ENCODE results near the gene CAST. TPM values are rescaled to one million over a fixed set of nuclear protein-coding genes. Genes with fewer than 3 reads are reported as not detected.

The CAST gene
- total RNA-seq, 2 donors from 2014 or later: 33.5 to 36.2 TPM

DNA sequence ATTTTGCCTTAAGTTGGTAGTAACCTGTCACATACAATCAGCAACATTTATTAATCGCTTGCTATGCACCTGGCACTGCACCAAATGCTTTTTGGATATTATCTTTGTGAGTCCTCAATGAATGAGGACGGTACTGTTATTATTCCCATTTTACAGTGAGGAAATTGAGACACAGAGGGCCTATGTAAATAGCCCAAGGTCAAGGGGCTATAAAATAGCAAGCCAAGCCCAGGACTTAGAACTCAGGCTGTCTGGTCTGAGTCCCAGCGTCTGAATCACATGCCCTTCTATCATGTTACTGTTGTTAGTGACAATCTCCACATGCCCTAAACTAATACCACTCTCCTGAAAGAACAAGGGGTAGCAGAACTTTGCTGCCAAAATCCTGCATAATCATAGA lies 85.5 kb downstream of the CAST start:
- no peaks in the 10 kb centered on the region for H3K36me3 ChIP-seq (ENCODE audit: control insufficient read depth, insufficient read depth, low read length)
- Mint-ChIP-seq H3K4me3 (no peak overlapping the region), H3K27ac (no peak overlapping the region), H3K27me3 (ENCODE audit: insufficient read depth) (no peaks in the 10 kb centered on the region), H3K9me3 (no peaks in the 10 kb centered on the region), H3K36me3 (ENCODE audit: low read depth) (peaks cover 9% of the 10 kb centered on the region), H3K4me1 (no peaks in the 10 kb centered on the region)
- H3K4me3 ChIP-seq (ENCODE audit: low read length): no peak overlapping the region
- TF ChIP-seq, protein P1, sequence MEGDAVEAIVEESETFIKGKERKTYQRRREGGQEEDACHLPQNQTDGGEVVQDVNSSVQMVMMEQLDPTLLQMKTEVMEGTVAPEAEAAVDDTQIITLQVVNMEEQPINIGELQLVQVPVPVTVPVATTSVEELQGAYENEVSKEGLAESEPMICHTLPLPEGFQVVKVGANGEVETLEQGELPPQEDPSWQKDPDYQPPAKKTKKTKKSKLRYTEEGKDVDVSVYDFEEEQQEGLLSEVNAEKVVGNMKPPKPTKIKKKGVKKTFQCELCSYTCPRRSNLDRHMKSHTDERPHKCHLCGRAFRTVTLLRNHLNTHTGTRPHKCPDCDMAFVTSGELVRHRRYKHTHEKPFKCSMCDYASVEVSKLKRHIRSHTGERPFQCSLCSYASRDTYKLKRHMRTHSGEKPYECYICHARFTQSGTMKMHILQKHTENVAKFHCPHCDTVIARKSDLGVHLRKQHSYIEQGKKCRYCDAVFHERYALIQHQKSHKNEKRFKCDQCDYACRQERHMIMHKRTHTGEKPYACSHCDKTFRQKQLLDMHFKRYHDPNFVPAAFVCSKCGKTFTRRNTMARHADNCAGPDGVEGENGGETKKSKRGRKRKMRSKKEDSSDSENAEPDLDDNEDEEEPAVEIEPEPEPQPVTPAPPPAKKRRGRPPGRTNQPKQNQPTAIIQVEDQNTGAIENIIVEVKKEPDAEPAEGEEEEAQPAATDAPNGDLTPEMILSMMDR (conservative IDR thresholded peaks at IDR 0.05): no peak
- peaks cover 3% of the 10 kb centered on the region for H3K4me1 ChIP-seq (ENCODE audit: control insufficient read depth, insufficient read depth, low read length)
- no peak overlapping the region for H3K9ac ChIP-seq (ENCODE audit: extremely low read depth, low read length, poor library complexity, severe bottlenecking)
- no peak for DNase-seq
- H3K9me3 ChIP-seq (ENCODE audit: control insufficient read depth, low read length): no peaks in the 10 kb centered on the region
- WGBS, 2 experiments (ENCODE audit: insufficient coverage in 1 of 2, insufficient read length in 1 of 2): 92% methylated on average over 2 to 3 of the region's 3 CpGs
- no peaks in the 10 kb centered on the region for H3K27me3 ChIP-seq (ENCODE audit: control insufficient read depth, insufficient read depth, low read length, poor library complexity, severe bottlenecking)
- no peak overlapping the region for H3K27ac ChIP-seq (ENCODE audit: low read depth, low read length)

DNA sequence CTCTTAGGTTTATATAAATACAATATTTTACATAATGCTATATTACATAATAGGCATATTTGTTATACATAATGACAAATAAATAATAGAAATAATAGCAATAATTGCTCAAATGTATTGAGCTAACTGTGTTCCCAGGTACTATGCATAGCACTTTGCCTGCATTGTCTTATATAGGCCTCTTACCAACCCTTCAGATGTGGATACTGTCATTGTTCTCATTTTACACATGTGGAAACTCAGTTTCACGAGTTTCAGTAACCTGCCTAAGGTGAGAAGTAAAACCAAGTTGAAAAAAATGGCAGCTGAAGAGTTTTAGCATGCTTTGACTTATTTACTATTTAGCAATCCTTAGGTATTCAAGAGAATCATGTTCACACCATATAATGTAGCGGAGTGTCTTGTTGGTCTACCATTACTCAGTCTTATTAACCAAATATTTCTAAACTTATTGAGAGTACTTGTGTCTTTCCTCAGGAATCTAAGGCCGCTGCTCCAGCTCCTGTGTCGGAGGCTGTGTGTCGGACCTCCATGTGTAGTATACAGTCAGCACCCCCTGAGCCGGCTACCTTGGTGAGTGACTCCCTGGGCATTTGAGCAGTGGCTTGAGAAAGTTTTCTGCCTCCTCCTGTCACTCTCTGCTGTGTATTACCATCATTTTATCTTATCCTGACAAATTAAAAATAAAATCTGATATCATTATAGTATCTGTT lies 88.1 kb downstream of the CAST start:
- peaks cover 5% of the 10 kb centered on the region for H3K36me3 Mint-ChIP-seq (ENCODE audit: low read depth)
- Histone ChIP-seq H3K4me1 (ENCODE audit: control insufficient read depth, insufficient read depth, low read length) (peaks cover 3% of the 10 kb centered on the region), H3K27ac (ENCODE audit: low read depth, low read length) (no peak overlapping the region), H3K9ac (ENCODE audit: extremely low read depth, low read length, poor library complexity, severe bottlenecking) (no peak overlapping the region), H3K27me3 (ENCODE audit: control insufficient read depth, insufficient read depth, low read length, poor library complexity, severe bottlenecking) (no peaks in the 10 kb centered on the region), H3K9me3 (ENCODE audit: control insufficient read depth, low read length) (no peaks in the 10 kb centered on the region), H3K4me3 (ENCODE audit: low read length) (no peak overlapping the region), H3K36me3 (ENCODE audit: control insufficient read depth, insufficient read depth, low read length) (no peaks in the 10 kb centered on the region)
- WGBS, 2 experiments (ENCODE audit: insufficient coverage in 1 of 2, insufficient read length in 1 of 2): 93% methylated on average over 5 to 6 of the region's 6 CpGs
- H3K4me3 Mint-ChIP-seq: no peak overlapping the region
- no peaks in the 10 kb centered on the region for H3K27me3 Mint-ChIP-seq (ENCODE audit: insufficient read depth)
- H3K4me1 Mint-ChIP-seq: no peaks in the 10 kb centered on the region
- H3K9me3 Mint-ChIP-seq: no peaks in the 10 kb centered on the region
- H3K27ac Mint-ChIP-seq: no peak overlapping the region
- TF ChIP-seq, protein P1 (conservative IDR thresholded peaks at IDR 0.05): no peak
- DNase-seq: no peak

DNA sequence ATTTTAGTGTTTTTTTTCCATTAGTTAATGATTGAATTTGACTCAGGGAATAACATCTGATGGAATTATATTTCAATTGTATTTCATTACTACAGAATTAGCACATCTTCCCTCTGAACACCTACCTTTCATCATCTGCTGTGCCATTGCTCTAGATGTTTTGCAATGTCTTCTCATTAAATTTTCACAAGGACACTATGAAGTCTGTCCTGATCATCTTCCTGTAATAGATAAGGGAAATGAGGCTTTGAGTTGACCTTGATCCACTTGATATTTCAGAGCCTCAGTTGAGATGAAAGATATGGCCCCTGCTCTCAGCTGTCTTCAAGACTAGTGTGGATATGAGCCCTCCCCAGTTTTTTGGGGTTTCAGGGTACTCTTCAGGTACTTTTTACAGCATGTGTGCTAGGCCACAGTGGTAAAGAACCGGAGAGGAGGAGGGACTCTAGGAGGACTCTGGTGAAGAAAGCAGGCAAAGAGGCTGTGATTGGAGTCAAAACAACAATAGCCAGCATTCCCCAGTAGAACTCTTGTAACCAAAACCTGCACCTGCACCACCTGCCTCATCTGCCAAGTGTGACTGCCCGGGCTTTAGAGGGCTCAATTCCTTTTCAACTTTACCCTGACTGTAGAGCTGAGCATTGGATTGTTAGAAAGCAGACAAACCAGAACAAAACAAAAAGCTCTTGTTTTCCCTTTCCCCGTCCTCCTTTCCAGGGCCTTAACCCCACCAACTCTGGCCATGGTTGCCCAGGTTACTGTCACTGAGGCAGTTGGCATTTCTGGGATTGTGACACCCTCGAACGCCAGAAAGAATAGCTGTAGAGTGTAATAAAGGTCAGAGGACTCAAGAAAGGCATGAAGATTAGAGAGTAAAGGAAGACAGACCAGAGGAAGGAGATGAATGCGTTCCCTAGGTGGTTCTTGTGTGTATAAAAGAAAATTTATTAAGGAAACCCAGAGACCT lies 89.3 kb downstream of the CAST start:
- no peak overlapping the region for H3K4me3 Mint-ChIP-seq
- Histone ChIP-seq H3K4me3 (ENCODE audit: low read length) (no peak overlapping the region), H3K36me3 (ENCODE audit: control insufficient read depth, insufficient read depth, low read length) (no peaks in the 10 kb centered on the region), H3K4me1 (ENCODE audit: control insufficient read depth, insufficient read depth, low read length) (no peaks in the 10 kb centered on the region), H3K9ac (ENCODE audit: extremely low read depth, low read length, poor library complexity, severe bottlenecking) (no peak overlapping the region), H3K27ac (ENCODE audit: low read depth, low read length) (peak overlapping the region; percentile 93), H3K27me3 (ENCODE audit: control insufficient read depth, insufficient read depth, low read length, poor library complexity, severe bottlenecking) (no peaks in the 10 kb centered on the region), H3K9me3 (ENCODE audit: control insufficient read depth, low read length) (no peaks in the 10 kb centered on the region)
- H3K4me1 Mint-ChIP-seq: no peaks in the 10 kb centered on the region
- no peaks in the 10 kb centered on the region for H3K36me3 Mint-ChIP-seq (ENCODE audit: low read depth)
- 43 to 81% methylated on average over 2 to 6 of the region's 6 CpGs for WGBS, 2 experiments (ENCODE audit: insufficient coverage in 1 of 2, insufficient read length in 1 of 2)
- TF ChIP-seq, protein P1 (conservative IDR thresholded peaks at IDR 0.05): no peak
- no peak for DNase-seq
- H3K9me3 Mint-ChIP-seq: no peaks in the 10 kb centered on the region
- no peaks in the 10 kb centered on the region for H3K27me3 Mint-ChIP-seq (ENCODE audit: insufficient read depth)
- no peak overlapping the region for H3K27ac Mint-ChIP-seq
